ENCODE data around the gene ADGRG1. TPM values are rescaled to one million over a fixed set of nuclear protein-coding genes. Genes with fewer than 3 reads are reported as not detected.

The ADGRG1 gene
- total RNA-seq, 3 donors from 2014 or later (not counting 1 experiment from before 2014, with no cell fraction given), result 830 to 949 (median 858) TPM

- H3K27me3 Mint-ChIP-seq (ENCODE audit: low read depth in 2 of 2), result no peaks in the 10 kb centered on the region
- peaks cover 2 to 3% of the 10 kb centered on the region in 2 donors for H3K9me3 Mint-ChIP-seq
- H3K4me1 ChIP-seq (ENCODE audit: control insufficient read depth, insufficient read depth, low read length), result peaks cover 81% of the 10 kb centered on the region
- ATAC-seq (peak; percentile 61 to 79 (median 63)), DNase-seq (peak; percentile 69 to 83)
- peaks cover 3% of the 10 kb centered on the region for H3K9me3 ChIP-seq (ENCODE audit: control insufficient read depth, insufficient read depth, low read length)
- 18% methylated on average over 9 of the region's 9 CpGs for WGBS (ENCODE audit: insufficient coverage)
- TF ChIP-seq CTCF (IDR thresholded peaks at IDR 0.05), result peak; percentile 81
- no peaks in the 10 kb centered on the region for H3K27me3 ChIP-seq (ENCODE audit: control insufficient read depth, insufficient read depth, low read length)
- peak overlapping the region; percentile 94 to 97 for H3K27ac Mint-ChIP-seq
- intact Hi-C loops (cut with micrococcal nuclease), result loop anchor here (1.0 to 5.0 kb wide), 3 partner anchors 11 to 146 kb away; partner anchors contain the start of gene KATNB1
- H3K4me3 Mint-ChIP-seq, result peak overlapping the region; percentile 82
- H3K36me3 Mint-ChIP-seq, result peaks cover 19% of the 10 kb centered on the region
- peaks cover 4% of the 10 kb centered on the region for H3K36me3 ChIP-seq (ENCODE audit: control insufficient read depth, insufficient read depth, low read length)
- peaks cover 80 to 87% of the 10 kb centered on the region in 2 donors for H3K4me1 Mint-ChIP-seq
- H3K27ac ChIP-seq (ENCODE audit: low read length), result peak overlapping the region; percentile 89
- H3K4me3 ChIP-seq (ENCODE audit: low read length), result peak overlapping the region; percentile 19
Measured at GRCh38 chr16:57591086-57591869, 37.2 kb upstream of the ADGRG1 start.

GRCh38 chr16:57591870-57592485 lies 36.5 kb upstream of the ADGRG1 start:
- ATAC-seq, result no peak
- peaks cover 7% of the 10 kb centered on the region for H3K36me3 ChIP-seq (ENCODE audit: control insufficient read depth, insufficient read depth, low read length)
- peaks cover 3% of the 10 kb centered on the region for H3K9me3 ChIP-seq (ENCODE audit: control insufficient read depth, insufficient read depth, low read length)
- 68% methylated on average over 5 of the region's 7 CpGs for WGBS (ENCODE audit: insufficient coverage)
- peaks cover 74% of the 10 kb centered on the region for H3K4me1 ChIP-seq (ENCODE audit: control insufficient read depth, insufficient read depth, low read length)
- H3K27ac ChIP-seq (ENCODE audit: low read length), result peak overlapping the region; percentile 89
- peaks cover 2 to 3% of the 10 kb centered on the region in 2 donors for H3K9me3 Mint-ChIP-seq
- H3K27me3 ChIP-seq (ENCODE audit: control insufficient read depth, insufficient read depth, low read length), result no peaks in the 10 kb centered on the region
- H3K4me3 ChIP-seq (ENCODE audit: low read length), result peak overlapping the region; percentile 14
- intact Hi-C loops (cut with micrococcal nuclease), result loop anchor here (1.0 to 5.0 kb wide), 5 partner anchors 10 to 145 kb away; partner anchors contain the start of gene KATNB1
- peaks cover 19% of the 10 kb centered on the region for H3K36me3 Mint-ChIP-seq
- no peaks in the 10 kb centered on the region for H3K27me3 Mint-ChIP-seq (ENCODE audit: low read depth in 2 of 2)
- H3K4me3 Mint-ChIP-seq, result peak overlapping the region; percentile 82
- TF ChIP-seq CTCF (IDR thresholded peaks at IDR 0.05), result no peak
- no peak for DNase-seq
- H3K4me1 Mint-ChIP-seq, result peaks cover 80 to 82% of the 10 kb centered on the region in 2 donors
- H3K27ac Mint-ChIP-seq, result peak overlapping the region; percentile 94 to 97

GRCh38 chr16:57592591-57593003 lies 35.8 kb upstream of the ADGRG1 start:
- Mint-ChIP-seq H3K4me1 (peaks cover 78 to 82% of the 10 kb centered on the region in 2 donors), H3K27me3 (ENCODE audit: low read depth in 2 of 2) (no peaks in the 10 kb centered on the region), H3K36me3 (peaks cover 25% of the 10 kb centered on the region), H3K9me3 (peaks cover 2 to 7% of the 10 kb centered on the region in 2 donors), H3K4me3 (peak overlapping the region; percentile 82), H3K27ac (peak overlapping the region; percentile 94 to 97)
- peak; percentile 50 to 81 (median 76) for ATAC-seq
- Histone ChIP-seq H3K4me1 (ENCODE audit: control insufficient read depth, insufficient read depth, low read length) (peaks cover 71% of the 10 kb centered on the region), H3K27ac (ENCODE audit: low read length) (peak overlapping the region; percentile 89), H3K9me3 (ENCODE audit: control insufficient read depth, insufficient read depth, low read length) (peaks cover 3% of the 10 kb centered on the region), H3K27me3 (ENCODE audit: control insufficient read depth, insufficient read depth, low read length) (no peaks in the 10 kb centered on the region), H3K36me3 (ENCODE audit: control insufficient read depth, insufficient read depth, low read length) (peaks cover 8% of the 10 kb centered on the region), H3K4me3 (ENCODE audit: low read length) (peak overlapping the region; percentile 14)
- no peak for TF ChIP-seq CTCF (IDR thresholded peaks at IDR 0.05)
- intact Hi-C loops (cut with micrococcal nuclease), result loop anchor here (1.0 to 5.0 kb wide), 4 partner anchors 16 to 145 kb away; partner anchors contain the start of gene KATNB1
- 0% methylated on average over 4 of the region's 4 CpGs for WGBS (ENCODE audit: insufficient coverage)
- peak; percentile 74 to 85 for DNase-seq
